Endothelial cell of umbilical vein (primary cell): ENCODE results near the gene HGFAC.

Experiments used
- EZH2 ChIP-seq: IDR thresholded peaks from 2 replicates; pipeline ENCODE4 v1.6.1; 2012; ENCODE audit warnings: borderline replicate concordance, low read depth, mild to moderate bottlenecking, moderate library complexity, low read length, inconsistent platforms; ENCODE audit not compliant: severe bottlenecking
- MYC ChIP-seq: IDR thresholded peaks from one replicate; pipeline ENCODE4 v1.6.1; 2011; ENCODE audit warnings: mild to moderate bottlenecking, low read depth, low read length
- POLR2A ChIP-seq: IDR thresholded peaks from 2 replicates; pipeline ENCODE4 v1.6.1; 2012; ENCODE audit warnings: low read depth, mild to moderate bottlenecking, control low read depth, low read length
- TF ChIP-seq, protein P1 (sequence below), 2 donors: IDR thresholded peaks; 1 replicate in 1 of 2; 2 replicates in 1 of 2; pipeline ENCODE4 v1.5.1; 2011; ENCODE audit warnings: low read length in 2 of 2, mild to moderate bottlenecking in 2 of 2, moderate library complexity in 2 of 2, control low read depth in 1 of 2, inconsistent platforms in 1 of 2, low read depth in 1 of 2; ENCODE audit not compliant: insufficient read depth in 1 of 2; ENCODE audit errors: extremely low read depth in 1 of 2
- TF ChIP-seq, protein P2 (sequence below): IDR thresholded peaks from 2 replicates; pipeline ENCODE4 v1.6.1; 2011; ENCODE audit not compliant: insufficient read depth, insufficient read length

DNA sequence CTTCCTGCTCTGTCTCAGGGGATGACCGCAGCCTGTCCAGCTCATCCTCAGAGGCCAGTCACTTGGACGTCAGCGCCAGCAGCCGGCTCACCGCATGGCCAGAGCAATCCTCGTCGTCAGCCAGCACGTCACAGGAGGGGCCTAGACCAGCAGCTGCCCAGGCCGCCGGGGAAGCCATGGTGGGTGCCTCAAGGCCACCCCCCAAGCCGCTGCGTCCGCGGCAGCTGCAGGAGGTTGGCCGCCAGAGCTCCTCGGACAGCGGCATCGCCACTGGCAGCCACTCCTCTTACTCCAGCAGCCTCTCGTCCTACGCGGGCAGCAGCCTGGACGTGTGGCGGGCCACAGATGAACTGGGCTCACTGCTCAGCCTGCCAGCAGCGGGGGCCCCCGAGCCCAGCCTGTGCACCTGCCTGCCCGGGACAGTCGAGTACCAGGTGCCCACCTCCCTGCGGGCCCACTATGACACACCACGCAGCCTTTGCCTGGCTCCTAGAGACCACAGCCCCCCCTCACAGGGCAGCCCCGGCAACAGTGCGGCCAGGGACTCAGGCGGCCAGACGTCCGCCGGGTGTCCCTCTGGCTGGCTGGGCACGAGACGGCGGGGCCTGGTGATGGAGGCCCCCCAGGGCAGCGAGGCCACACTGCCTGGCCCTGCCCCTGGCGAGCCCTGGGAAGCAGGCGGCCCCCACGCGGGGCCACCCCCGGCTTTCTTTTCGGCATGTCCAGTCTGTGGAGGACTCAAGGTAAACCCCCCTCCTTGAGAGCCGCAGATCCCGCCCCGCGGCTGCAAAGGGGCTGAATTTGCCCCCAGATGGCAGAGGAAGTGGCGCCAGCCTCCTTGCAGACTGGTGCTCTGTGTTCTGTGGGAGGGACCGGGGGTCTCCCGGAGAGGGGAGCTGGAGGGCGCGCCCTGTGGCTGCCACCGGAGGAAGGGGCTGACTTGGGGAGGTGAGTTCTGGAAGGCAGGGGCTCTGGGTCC, 51.3 kb downstream of the HGFAC start:
- TF ChIP-seq, protein P1, sequence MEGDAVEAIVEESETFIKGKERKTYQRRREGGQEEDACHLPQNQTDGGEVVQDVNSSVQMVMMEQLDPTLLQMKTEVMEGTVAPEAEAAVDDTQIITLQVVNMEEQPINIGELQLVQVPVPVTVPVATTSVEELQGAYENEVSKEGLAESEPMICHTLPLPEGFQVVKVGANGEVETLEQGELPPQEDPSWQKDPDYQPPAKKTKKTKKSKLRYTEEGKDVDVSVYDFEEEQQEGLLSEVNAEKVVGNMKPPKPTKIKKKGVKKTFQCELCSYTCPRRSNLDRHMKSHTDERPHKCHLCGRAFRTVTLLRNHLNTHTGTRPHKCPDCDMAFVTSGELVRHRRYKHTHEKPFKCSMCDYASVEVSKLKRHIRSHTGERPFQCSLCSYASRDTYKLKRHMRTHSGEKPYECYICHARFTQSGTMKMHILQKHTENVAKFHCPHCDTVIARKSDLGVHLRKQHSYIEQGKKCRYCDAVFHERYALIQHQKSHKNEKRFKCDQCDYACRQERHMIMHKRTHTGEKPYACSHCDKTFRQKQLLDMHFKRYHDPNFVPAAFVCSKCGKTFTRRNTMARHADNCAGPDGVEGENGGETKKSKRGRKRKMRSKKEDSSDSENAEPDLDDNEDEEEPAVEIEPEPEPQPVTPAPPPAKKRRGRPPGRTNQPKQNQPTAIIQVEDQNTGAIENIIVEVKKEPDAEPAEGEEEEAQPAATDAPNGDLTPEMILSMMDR (IDR thresholded peaks at IDR 0.05; ENCODE audit: extremely low read depth in 1 of 2, insufficient read depth in 1 of 2, low read depth in 1 of 2, low read length in 2 of 2) = no peak
- TF ChIP-seq POLR2A = no peak
- TF ChIP-seq MYC = no peak
- TF ChIP-seq EZH2 = no peak
- TF ChIP-seq, protein P2, sequence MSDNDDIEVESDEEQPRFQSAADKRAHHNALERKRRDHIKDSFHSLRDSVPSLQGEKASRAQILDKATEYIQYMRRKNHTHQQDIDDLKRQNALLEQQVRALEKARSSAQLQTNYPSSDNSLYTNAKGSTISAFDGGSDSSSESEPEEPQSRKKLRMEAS = no peak
